ENCODE results near the gene HNF4A. TPM values are rescaled to one million over a fixed set of nuclear protein-coding genes. Genes with fewer than 3 reads are reported as not detected.
A peak's percentile ranks its signal among the peaks of the same experiment; 100 is the strongest.

Gene HNF4A
- total and polyA plus RNA-seq, 2 of the 13 experiments (the other 11 are each of a cell fraction or from before 2014, with no cell fraction given): 80.9 to 169 TPM

DNA sequence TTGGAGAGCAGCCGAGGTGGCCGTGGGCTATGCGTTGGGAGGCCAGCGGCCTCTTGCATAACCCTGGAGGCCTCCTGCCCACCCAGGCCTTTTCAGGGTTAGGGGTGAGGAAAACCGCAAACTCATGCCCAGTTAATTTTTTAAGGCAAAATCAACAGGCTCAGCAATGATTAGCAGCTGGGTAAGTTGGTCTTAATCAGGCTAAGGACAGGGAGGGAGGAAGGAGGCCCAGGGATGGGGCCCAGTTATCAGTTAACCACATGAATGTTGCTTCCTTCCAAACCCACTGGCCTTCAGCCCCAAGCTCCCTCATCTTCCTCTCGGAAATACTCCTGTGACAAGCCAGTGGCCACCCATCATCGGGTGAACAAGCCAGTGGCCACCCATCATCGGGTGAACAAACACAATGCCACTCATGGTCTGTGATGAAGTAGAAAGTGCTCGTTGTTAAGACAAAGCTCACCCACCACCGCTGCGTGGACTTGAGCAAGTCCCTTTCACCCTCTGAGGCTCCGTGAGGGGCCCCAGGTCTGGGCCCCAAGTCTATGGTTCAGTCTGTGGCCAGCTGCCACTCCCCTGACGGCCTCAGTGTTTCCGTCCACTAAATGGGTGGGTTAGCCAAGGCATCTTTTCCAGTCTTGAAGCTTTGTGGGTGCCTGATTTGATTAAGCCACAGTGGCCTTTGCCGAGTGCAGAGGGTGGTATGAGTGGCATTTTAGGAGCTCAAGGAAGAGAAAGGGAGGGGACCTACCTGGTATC, 39.4 kb downstream of the HNF4A start (continued):
- TF ChIP-seq ZNF552 (CRISPR knock-in tag; IDR thresholded peaks at IDR 0.05; ENCODE audit: borderline replicate concordance): peak; percentile 30; the same call in 1 of the 2 replicates
- TF ChIP-seq HIVEP1 (CRISPR knock-in tag; IDR thresholded peaks at IDR 0.05): peak; percentile 96; the same call in 1 of the 2 replicates
- peak; percentile 95 for TF ChIP-seq ZNF280D (CRISPR knock-in tag; IDR thresholded peaks at IDR 0.05)
- TF ChIP-seq KIAA2018 (CRISPR knock-in tag; IDR thresholded peaks at IDR 0.05; ENCODE audit: borderline replicate concordance): 0 out of 2 replicates have a peak, but pooled peaks have one; percentile 55
- TF ChIP-seq NONO (IDR thresholded peaks at IDR 0.05): no peak
- peak; percentile 99 for TF ChIP-seq NONO (CRISPR knock-in tag; conservative IDR thresholded peaks at IDR 0.05)
- no peak; the same call in 1 of the 2 replicates for TF ChIP-seq ZNF557 (CRISPR knock-in tag; IDR thresholded peaks at IDR 0.05)
- peak; percentile 98; the same call in 1 of the 2 replicates for TF ChIP-seq SNAPC2 (CRISPR knock-in tag; IDR thresholded peaks at IDR 0.05)
- peak; percentile 40 for TF ChIP-seq JARID2 (CRISPR knock-in tag; IDR thresholded peaks at IDR 0.05; ENCODE audit: insufficient replicate concordance)
- TF ChIP-seq, protein P1, sequence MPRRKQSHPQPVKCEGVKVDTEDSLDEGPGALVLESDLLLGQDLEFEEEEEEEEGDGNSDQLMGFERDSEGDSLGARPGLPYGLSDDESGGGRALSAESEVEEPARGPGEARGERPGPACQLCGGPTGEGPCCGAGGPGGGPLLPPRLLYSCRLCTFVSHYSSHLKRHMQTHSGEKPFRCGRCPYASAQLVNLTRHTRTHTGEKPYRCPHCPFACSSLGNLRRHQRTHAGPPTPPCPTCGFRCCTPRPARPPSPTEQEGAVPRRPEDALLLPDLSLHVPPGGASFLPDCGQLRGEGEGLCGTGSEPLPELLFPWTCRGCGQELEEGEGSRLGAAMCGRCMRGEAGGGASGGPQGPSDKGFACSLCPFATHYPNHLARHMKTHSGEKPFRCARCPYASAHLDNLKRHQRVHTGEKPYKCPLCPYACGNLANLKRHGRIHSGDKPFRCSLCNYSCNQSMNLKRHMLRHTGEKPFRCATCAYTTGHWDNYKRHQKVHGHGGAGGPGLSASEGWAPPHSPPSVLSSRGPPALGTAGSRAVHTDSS (CRISPR knock-in tag; conservative IDR thresholded peaks at IDR 0.05): peak; percentile 72; the same call in 1 of the 2 replicates
- peak; percentile 83; the same call in 1 of the 2 replicates for TF ChIP-seq SATB2 (CRISPR knock-in tag; IDR thresholded peaks at IDR 0.05)
